Esophagus squamous epithelium (tissue), 4 donors: ENCODE measurements around the gene MAP1LC3B.

Experiments
- CTCF ChIP-seq, 6 experiments: fragments of 450-650 bp in 4 of 6; fragments of 200-600 bp in 2 of 6; sonication (generic) in 2 of 6; IDR thresholded peaks; one replicate each; pipeline ENCODE4 v1.5.1; 2016 to 2019; ENCODE audit warnings: antibody characterized with exemption in 6 of 6, mild to moderate bottlenecking in 4 of 6, moderate library complexity in 4 of 6
- POLR2A ChIP-seq, 4 donors: fragments of 450-650 bp; IDR thresholded peaks; one replicate each; pipeline ENCODE4 v1.6.1; 2017; ENCODE audit warnings: antibody characterized with exemption in 4 of 4, mild to moderate bottlenecking in 4 of 4, moderate library complexity in 3 of 4

GRCh38 chr16:87389245-87389644 is 2.9 kb upstream of the MAP1LC3B start:
- no peak for TF ChIP-seq POLR2A (IDR thresholded peaks at IDR 0.05)
- no peak for TF ChIP-seq CTCF (IDR thresholded peaks at IDR 0.05)
